CD4-positive, alpha-beta T cell treated with Interferon gamma for 1 hour (primary cell): ENCODE results near the gene ABHD4.
"Not testable (repeated sequence)": the region's sequence is repeated elsewhere in the genome, so short reads cannot be mapped to it uniquely, and the experiment has no call there.

Experiments
- DNase-seq: peaks from one replicate; pipeline ENCODE4 v3.0.0-alpha.2; 2020

Gene ABHD4

GRCh38 chr14:22593189-22593588 is 4.9 kb upstream of the ABHD4 start:
- DNase-seq = no peak

DNA sequence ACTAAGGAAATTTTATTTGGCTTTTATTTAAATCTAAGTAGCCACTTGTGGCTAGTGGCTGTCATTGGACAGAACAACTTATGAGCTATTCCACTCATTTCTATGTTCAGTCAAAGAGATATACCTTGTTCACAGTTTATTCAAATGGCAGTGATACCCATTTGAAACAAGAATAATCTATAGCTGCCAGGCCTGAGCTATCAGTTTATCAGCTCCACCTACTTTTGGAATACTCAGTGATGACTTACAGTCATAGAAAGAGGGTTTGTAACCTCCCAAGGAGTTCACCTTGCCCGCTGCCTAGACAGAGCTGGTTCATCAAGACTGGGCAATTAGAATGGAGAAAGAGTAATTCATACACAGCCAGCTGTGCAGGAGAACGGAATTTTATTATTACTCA is 4.5 kb upstream of the ABHD4 start:
- DNase-seq = no peak

GRCh38 chr14:22594156-22594716 is 3.9 kb upstream of the ABHD4 start:
- DNase-seq = no peak

GRCh38 chr14:22596354-22596879 is 1.7 kb upstream of the ABHD4 start:
- no peak for DNase-seq

GRCh38 chr14:22597265-22597664 is 835 bp upstream of the ABHD4 start:
- no peak for DNase-seq

- no peak for DNase-seq
Observed at GRCh38 chr14:22597771-22598098, 365 bp upstream of the ABHD4 start.

- DNase-seq = peak; percentile 7
Observed at GRCh38 chr14:22598896-22599244, 770 bp downstream of the ABHD4 start.

DNA sequence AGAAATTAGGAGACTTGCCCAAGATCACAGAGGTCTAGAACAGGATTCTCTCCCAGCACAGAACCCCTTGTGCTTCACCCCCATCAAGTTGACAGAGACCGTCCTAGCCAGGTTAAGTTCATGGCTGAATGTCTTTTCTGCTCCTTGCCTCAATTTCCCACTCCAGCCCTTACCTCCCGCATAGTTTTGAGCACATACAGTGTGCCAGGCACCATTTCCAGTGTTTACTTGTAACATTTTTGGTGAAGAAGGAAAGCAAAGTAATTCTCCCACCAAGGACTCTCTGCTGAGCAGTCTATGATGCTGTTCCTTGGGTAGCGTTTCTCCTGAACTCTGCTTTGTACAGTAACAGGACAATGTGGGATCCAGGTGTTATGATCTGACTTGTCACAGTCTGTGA is 1.2 kb downstream of the ABHD4 start:
- DNase-seq = no peak

DNA sequence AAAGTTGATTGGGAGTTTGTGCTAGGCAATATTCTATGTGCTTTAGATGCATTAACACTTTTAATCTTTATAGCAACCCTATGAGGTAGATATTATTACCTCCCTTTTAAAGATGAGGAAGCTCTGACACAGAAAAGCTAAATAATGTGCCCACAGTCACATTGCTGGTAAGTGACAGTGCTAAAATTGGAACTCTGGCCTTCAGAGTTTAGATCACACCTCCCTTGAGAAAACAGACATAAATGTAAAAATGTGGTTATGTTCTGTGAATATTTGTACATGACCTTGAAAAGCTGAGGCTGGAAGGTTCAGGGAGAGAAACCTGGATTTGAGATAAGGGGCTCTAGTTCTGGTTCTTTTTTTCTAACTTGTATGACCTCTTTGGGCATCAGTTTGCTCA is 1.9 kb downstream of the ABHD4 start:
- no peak for DNase-seq

- no peak for DNase-seq
Observed at GRCh38 chr14:22601456-22601855, 3.4 kb downstream of the ABHD4 start.

GRCh38 chr14:22601996-22602395 is 3.9 kb downstream of the ABHD4 start:
- DNase-seq = no peak

GRCh38 chr14:22602862-22603261 is 4.8 kb downstream of the ABHD4 start:
- DNase-seq = no peak

- DNase-seq = no peak
Observed at GRCh38 chr14:22606380-22606779, 8.3 kb downstream of the ABHD4 start.

DNA sequence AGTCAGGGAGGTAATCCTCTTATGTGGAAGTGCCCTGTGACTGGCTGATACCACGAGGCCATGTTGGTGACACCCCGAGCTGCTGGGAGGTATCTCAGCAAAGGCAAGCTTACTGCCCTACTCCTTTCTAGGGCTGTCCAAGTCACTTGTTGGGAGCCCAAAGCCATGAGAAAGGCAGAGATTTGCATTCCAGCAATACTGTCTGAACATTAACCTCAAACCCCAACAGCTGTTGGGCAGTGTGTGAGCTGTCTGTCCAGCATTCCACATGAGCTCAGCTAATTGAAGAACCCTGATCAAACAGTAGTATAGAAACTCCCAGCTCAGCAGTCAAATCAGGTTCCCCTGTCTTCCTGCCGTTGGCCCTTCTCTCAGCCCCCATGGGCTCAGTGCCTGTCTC is 9.2 kb downstream of the ABHD4 start:
- no peak for DNase-seq

DNA sequence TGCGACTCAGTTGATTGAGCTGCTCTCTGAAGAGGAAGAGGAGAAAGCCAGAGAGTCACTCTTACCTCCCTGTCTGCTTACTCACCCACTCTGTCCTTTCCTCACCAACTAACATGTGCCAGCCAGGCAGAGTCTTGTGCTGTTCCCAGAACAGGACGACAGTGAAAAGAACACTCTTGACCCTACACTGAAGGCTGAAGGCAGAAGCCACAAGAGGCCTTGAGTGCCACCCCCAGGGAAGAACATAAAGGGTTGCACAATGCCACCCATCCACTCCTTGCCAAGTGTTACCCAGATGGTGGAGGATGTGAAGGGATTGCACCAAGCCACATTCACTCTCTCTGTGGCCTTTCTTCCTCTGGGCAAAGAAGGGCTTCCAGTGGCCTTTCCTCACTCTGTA is 12.8 kb downstream of the ABHD4 start:
- no peak for DNase-seq

DNA sequence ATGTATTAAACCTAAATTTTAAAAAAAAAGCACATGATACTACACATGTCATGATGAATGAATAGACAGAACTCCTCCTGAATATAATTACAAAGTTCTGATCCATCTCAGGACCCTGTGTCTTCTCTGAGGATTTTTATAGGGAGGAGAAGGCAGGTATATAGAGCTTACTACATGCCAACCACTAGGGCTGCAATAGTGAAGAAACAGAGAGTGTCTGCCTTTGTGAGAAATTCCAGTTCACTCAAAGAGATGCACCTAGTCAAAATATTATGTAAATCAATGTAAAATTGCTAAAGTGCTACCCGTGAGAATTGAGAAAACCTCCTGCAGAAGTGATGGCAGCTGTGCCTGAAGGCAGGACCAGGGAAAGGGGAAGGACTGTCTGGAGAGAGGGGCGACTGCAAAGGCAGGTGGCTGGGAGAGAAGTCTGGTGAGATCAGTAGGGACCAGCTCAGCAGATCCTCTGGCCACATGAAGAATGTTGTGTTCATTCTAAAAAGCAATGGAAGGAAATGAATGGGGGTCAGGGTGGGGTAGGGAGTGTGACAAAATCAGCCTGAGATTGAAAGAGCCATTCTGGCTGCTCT is 15.1 kb downstream of the ABHD4 start:
- no peak for DNase-seq

GRCh38 chr14:22613736-22614239 is 15.7 kb downstream of the ABHD4 start:
- DNase-seq = no peak

- DNase-seq = no peak
Observed at GRCh38 chr14:22614240-22614799, 16.2 kb downstream of the ABHD4 start.

DNA sequence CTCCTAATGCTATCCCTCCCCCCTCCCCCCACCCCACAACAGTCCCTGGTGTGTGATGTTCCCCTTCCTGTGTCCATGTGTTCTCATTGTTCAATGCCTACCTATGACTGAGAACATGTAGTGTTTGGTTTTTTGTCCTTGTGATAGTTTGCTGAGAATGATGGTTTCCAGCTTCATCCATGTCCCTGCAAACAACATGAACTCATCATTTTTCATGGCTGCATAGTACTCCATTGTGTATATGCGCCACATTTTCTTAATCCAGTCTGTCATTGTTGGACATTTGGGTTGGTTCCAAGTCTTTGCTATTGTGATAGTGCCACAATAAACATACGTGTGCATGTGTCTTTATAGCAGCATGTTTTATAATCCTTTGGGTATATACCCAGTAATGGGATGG is 17.7 kb downstream of the ABHD4 start:
- not testable (repeated sequence) for DNase-seq

DNA sequence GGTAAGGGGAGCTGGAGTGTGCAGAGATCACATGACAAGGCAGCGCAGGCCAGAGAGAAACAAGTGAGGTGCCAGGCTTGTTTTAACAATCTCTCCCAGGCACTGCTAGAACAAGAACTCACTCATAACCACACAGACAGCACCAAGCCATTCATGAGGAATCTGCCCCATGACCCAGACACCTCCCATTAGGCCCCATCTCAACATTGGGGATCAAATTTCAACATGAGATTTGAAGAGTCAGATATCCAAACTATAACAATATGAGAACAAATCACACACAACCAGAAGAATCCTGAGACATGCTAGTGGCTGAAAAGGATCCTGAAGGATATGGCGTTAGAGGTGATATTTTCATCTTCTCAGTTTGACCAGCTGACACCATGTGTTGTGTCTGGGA is 24.2 kb downstream of the ABHD4 start:
- no peak for DNase-seq

GRCh38 chr14:22623047-22623446 is 24.9 kb downstream of the ABHD4 start:
- no peak for DNase-seq

DNA sequence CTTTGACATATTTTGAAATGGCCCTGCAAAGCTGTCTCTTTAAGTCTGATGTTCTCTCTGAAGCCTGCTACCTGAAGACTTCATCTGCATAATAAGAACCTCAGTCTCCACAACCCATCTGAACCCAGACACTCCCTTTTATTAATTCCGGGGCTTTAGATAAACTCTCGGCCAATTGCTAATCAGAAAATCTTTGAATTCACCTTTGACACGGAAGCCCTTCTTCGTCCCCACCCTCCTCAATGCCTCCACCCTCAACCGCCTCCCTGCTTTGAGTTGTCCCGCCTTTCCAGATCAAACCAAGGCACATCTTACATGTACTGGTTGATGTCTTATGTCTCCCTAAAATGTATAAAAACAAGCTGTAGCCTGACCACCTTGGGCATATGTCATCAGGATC is 28.5 kb downstream of the ABHD4 start:
- no peak for DNase-seq

DNA sequence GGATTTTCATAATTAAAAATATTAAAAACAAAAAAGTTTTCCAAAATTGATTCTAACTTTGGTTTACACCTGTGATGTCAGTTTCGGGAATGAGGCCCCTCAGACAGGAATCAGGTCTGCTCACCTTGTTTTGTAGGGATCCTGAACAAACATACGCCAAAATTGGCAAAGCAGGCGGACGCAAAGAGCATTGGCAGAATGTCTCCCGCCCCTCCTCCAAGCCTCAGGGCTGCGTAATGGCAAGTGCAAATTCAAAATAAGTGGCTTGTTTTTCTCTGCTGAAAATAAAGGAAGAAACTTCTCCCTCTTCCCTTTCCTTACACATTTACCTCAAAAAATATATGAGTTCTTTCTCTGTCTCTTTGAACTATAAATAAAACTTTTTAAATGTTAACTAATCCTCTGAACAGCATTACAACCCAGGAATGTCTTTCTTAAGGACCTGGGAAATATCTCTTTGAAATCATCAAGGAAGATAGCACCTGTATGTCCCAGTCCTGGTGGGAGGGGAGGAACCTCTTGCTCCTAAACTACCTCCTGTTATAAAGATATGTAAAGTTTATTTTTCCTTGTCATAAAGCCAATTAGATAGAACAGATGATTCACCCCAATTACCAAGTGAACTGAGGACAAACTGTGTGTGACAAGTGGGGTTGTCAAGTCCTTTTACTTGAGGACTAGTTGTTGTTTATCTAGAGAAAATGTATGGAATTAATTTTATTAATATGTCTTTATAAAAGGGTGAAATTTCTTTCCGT is 29.6 kb downstream of the ABHD4 start:
- no peak for DNase-seq

DNA sequence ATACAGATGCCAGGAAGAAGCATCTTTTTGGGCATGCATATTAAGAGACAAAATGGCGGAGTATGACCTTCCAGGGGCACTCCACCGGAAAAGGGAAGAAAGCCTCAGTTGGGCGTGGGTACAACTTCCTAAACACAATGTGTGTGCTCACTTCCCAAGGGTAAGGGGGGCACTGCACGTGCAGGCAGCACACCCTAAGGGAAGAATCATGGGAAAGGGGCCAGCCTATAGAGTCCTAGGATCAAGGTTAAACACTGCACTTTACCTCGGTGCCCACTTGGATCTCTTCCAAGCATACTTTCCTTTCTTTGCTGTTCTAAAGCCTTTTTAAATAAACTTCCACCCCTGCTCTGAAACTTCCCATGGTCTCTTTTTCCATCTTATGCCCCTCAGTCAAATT is 31.3 kb downstream of the ABHD4 start:
- no peak for DNase-seq
